Endodermal cell (in vitro differentiated cells): ENCODE measurements around the gene ZNF571. TPM values are rescaled to one million over a fixed set of nuclear protein-coding genes. Genes with fewer than 3 reads are reported as not detected.

Experiments used
- DNase-seq: peaks from one replicate; pipeline ENCODE4 v3.0.0-alpha.2; 2017
- H3K27ac ChIP-seq: 2 replicates; pipeline ENCODE4 v1.5.1; 2013; ENCODE audit warnings: mild to moderate bottlenecking, low read depth, low read length, moderate library complexity
- H3K27me3 ChIP-seq: 2 replicates; pipeline ENCODE4 v1.6.1; 2013; ENCODE audit warnings: mild to moderate bottlenecking, low read length, moderate library complexity; ENCODE audit not compliant: insufficient read depth, control insufficient read depth, poor library complexity, severe bottlenecking
- H3K36me3 ChIP-seq: 2 replicates; pipeline ENCODE4 v1.7.0; 2013; ENCODE audit warnings: mild to moderate bottlenecking, low read length, moderate library complexity; ENCODE audit not compliant: control insufficient read depth, insufficient read depth
- H3K4me1 ChIP-seq: one replicate; pipeline ENCODE4 v1.7.0; 2013; ENCODE audit warnings: low read length; ENCODE audit not compliant: control insufficient read depth, insufficient read depth
- H3K4me3 ChIP-seq: 2 replicates; pipeline ENCODE4 v1.5.1; 2013; ENCODE audit warnings: mild to moderate bottlenecking, low read length, moderate library complexity
- H3K9ac ChIP-seq: 2 replicates; pipeline ENCODE4 v1.6.1; 2013; ENCODE audit warnings: mild to moderate bottlenecking, low read length, moderate library complexity; ENCODE audit not compliant: poor library complexity, severe bottlenecking; ENCODE audit errors: extremely low read depth
- H3K9me3 ChIP-seq: 2 replicates; pipeline ENCODE4 v1.6.1; 2013; ENCODE audit warnings: mild to moderate bottlenecking, low read length, moderate library complexity; ENCODE audit not compliant: control insufficient read depth
- H3K27ac Mint-ChIP-seq: 2 replicates; pipeline ENCODE4 v1.8.0; 2020; ENCODE audit warnings: mixed read lengths
- H3K27me3 Mint-ChIP-seq: 2 replicates; pipeline ENCODE4 v1.8.0; 2021; ENCODE audit warnings: mild to moderate bottlenecking, mixed read lengths; ENCODE audit not compliant: insufficient read depth
- H3K36me3 Mint-ChIP-seq: 2 replicates; pipeline ENCODE4 v1.8.0; 2020; ENCODE audit warnings: low read depth, mixed read lengths
- H3K4me1 Mint-ChIP-seq: 2 replicates; pipeline ENCODE4 v1.8.0; 2020; ENCODE audit warnings: mixed read lengths
- H3K4me3 Mint-ChIP-seq: 2 replicates; pipeline ENCODE4 v1.8.0; 2020; ENCODE audit warnings: mild to moderate bottlenecking, moderate library complexity, mixed read lengths
- H3K9me3 Mint-ChIP-seq: 2 replicates; pipeline ENCODE4 v1.8.0; 2020; ENCODE audit warnings: mild to moderate bottlenecking, mixed read lengths
- WGBS, 2 experiments: methylation state at CpG; one replicate each; pipeline versions ENCODE4 v1.1.5 to v1.1.7; 2013; ENCODE audit warnings: missing lambda C conversion rate in 2 of 2, mixed read lengths in 1 of 2; ENCODE audit not compliant: insufficient coverage in 1 of 2, insufficient read length in 1 of 2; 5-methylcytosine and 5-hydroxymethylcytosine counted together
- total RNA-seq, 2 donors: library from RNA; stranded (reverse); fragmentation: NEBNext Ultra II Directional in 1 of 2; extraction: Animal tissue kit (Norgen Biotek cat#: 25700) in 1 of 2; gene quantifications; 2 replicates in 1 of 2; 3 replicates in 1 of 2; pipeline ENCODE4 v1.2.1, GENCODE V29; 2021
- TF ChIP-seq, protein P1 (sequence below): fragments of 200-600 bp; sonication (generic); conservative IDR thresholded peaks from 2 replicates; pipeline ENCODE4 v1.5.0; 2021; ENCODE audit warnings: antibody characterized with exemption, mild to moderate bottlenecking

The ZNF571 gene
- total RNA-seq, 2 donors from 2014 or later = 3.9 to 5.6 TPM

GRCh38 chr19:37551129-37551993 is 43.2 kb downstream of the ZNF571 start:
- H3K4me3 ChIP-seq = peak overlapping the region; percentile 64
- H3K27ac ChIP-seq = no peak overlapping the region
- no peak overlapping the region for H3K9ac ChIP-seq
- Mint-ChIP-seq H3K27me3 (no peaks in the 10 kb centered on the region), H3K36me3 (peaks cover 35% of the 10 kb centered on the region), H3K27ac (no peak overlapping the region), H3K9me3 (peaks cover 89% of the 10 kb centered on the region), H3K4me1 (no peaks in the 10 kb centered on the region), H3K4me3 (no peak overlapping the region)
- TF ChIP-seq, protein P1, sequence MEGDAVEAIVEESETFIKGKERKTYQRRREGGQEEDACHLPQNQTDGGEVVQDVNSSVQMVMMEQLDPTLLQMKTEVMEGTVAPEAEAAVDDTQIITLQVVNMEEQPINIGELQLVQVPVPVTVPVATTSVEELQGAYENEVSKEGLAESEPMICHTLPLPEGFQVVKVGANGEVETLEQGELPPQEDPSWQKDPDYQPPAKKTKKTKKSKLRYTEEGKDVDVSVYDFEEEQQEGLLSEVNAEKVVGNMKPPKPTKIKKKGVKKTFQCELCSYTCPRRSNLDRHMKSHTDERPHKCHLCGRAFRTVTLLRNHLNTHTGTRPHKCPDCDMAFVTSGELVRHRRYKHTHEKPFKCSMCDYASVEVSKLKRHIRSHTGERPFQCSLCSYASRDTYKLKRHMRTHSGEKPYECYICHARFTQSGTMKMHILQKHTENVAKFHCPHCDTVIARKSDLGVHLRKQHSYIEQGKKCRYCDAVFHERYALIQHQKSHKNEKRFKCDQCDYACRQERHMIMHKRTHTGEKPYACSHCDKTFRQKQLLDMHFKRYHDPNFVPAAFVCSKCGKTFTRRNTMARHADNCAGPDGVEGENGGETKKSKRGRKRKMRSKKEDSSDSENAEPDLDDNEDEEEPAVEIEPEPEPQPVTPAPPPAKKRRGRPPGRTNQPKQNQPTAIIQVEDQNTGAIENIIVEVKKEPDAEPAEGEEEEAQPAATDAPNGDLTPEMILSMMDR = peak; percentile 53
- peaks cover 93% of the 10 kb centered on the region for H3K9me3 ChIP-seq
- peak; percentile 50 for DNase-seq
- peaks cover 2% of the 10 kb centered on the region for H3K36me3 ChIP-seq
- no peaks in the 10 kb centered on the region for H3K4me1 ChIP-seq
- 75 to 84% methylated on average over 45 to 65 of the region's 65 CpGs for WGBS, 2 experiments
- H3K27me3 ChIP-seq = no peaks in the 10 kb centered on the region

- Histone ChIP-seq H3K27me3 (no peaks in the 10 kb centered on the region), H3K4me3 (peak overlapping the region; percentile 72), H3K9ac (no peak overlapping the region), H3K4me1 (no peaks in the 10 kb centered on the region), H3K27ac (no peak overlapping the region), H3K9me3 (peaks cover 97% of the 10 kb centered on the region), H3K36me3 (peaks cover 59% of the 10 kb centered on the region)
- DNase-seq = no peak
- H3K4me1 Mint-ChIP-seq = no peaks in the 10 kb centered on the region
- peaks cover 82% of the 10 kb centered on the region for H3K9me3 Mint-ChIP-seq
- H3K27me3 Mint-ChIP-seq = no peaks in the 10 kb centered on the region
- TF ChIP-seq, protein P1 = no peak
- WGBS, 2 experiments = 96 to 100% methylated on average over 7 of the region's 7 CpGs
- no peak overlapping the region for H3K4me3 Mint-ChIP-seq
- peaks cover 57% of the 10 kb centered on the region for H3K36me3 Mint-ChIP-seq
- no peak overlapping the region for H3K27ac Mint-ChIP-seq
Measured at GRCh38 chr19:37537391-37537947, 57.1 kb downstream of the ZNF571 start.

- no peak overlapping the region for H3K4me3 Mint-ChIP-seq
- H3K9me3 ChIP-seq = peaks cover 28% of the 10 kb centered on the region
Measured at GRCh38 chr19:37519890-37520289, 74.7 kb downstream of the ZNF571 start.

More at GRCh38 chr19:37519890-37520289, 74.7 kb downstream of the ZNF571 start:
- no peak overlapping the region for H3K27ac ChIP-seq
- WGBS, 2 experiments = 85% methylated on average over 2 of the region's 2 CpGs; no CpG with 5 or more reads in 1 of the 2 experiments
- TF ChIP-seq, protein P1 = no peak
- H3K36me3 Mint-ChIP-seq = peaks cover 76% of the 10 kb centered on the region
- no peak for DNase-seq
- no peaks in the 10 kb centered on the region for H3K27me3 ChIP-seq
- no peaks in the 10 kb centered on the region for H3K4me1 ChIP-seq
- no peaks in the 10 kb centered on the region for H3K4me1 Mint-ChIP-seq
- H3K36me3 ChIP-seq = peaks cover 67% of the 10 kb centered on the region
- no peak overlapping the region for H3K27ac Mint-ChIP-seq
- no peak overlapping the region for H3K4me3 ChIP-seq
- H3K9ac ChIP-seq = no peak overlapping the region
- no peaks in the 10 kb centered on the region for H3K27me3 Mint-ChIP-seq
- peaks cover 21% of the 10 kb centered on the region for H3K9me3 Mint-ChIP-seq

Other genes with a start within 250 kb of the ZNF571 start
- gene ZNF527, start 223.7 kb downstream of the ZNF571 start, total RNA-seq = 1 to 10 TPM; 4.6 to 5.3 TPM
- 10 to 100 TPM; 11.3 to 13.7 TPM for gene ZNF569, start 127.3 kb downstream of the ZNF571 start, total RNA-seq
- gene ZNF570, start 125.4 kb downstream of the ZNF571 start, total RNA-seq = 1 to 10 TPM; 5.5 to 7.9 TPM
- gene ZNF793, start 87.9 kb downstream of the ZNF571 start, total RNA-seq = 10 to 100 TPM; 18.4 to 18.6 TPM
- not detected for gene ZNF540, start 84 bp upstream of the ZNF571 start, total RNA-seq
- 10 to 100 TPM; 14.5 to 22.5 TPM for gene ZFP30, start 60.7 kb upstream of the ZNF571 start, total RNA-seq
- 10 to 100 TPM; 21.6 to 24.0 TPM for gene ZNF607, start 125.0 kb upstream of the ZNF571 start, total RNA-seq
- gene ZNF573, start 184.8 kb upstream of the ZNF571 start, total RNA-seq = 10 to 100 TPM; 11.1 to 14.0 TPM